Transverse colon (tissue), 4 donors: ENCODE results near the gene EWSR1. TPM values are rescaled to one million over a fixed set of nuclear protein-coding genes. Genes with fewer than 3 reads are reported as not detected.

Experiments used
- DNase-seq: peaks from one replicate; pipeline ENCODE4 v3.0.0-alpha.2; 2019
- H3K27ac ChIP-seq, 4 donors: fragments of 200-600 bp; sonication (generic); 2 replicates each; pipeline ENCODE4 v1.5.1; 2016 to 2018; ENCODE audit warnings: inconsistent platforms in 4 of 4
- H3K27me3 ChIP-seq: fragments of 200-600 bp; sonication (generic); 2 replicates; pipeline ENCODE4 v1.5.1; 2017; ENCODE audit warnings: inconsistent platforms
- H3K36me3 ChIP-seq, 4 donors: fragments of 200-600 bp; sonication (generic); 2 replicates each; pipeline ENCODE4 v1.5.1; 2017 to 2019; ENCODE audit warnings: inconsistent platforms in 4 of 4
- H3K4me1 ChIP-seq, 4 donors: fragments of 200-600 bp; sonication (generic); 2 replicates each; pipeline ENCODE4 v1.5.1; 2017 to 2020; ENCODE audit warnings: inconsistent platforms in 4 of 4
- H3K4me3 ChIP-seq, 4 donors: fragments of 200-600 bp; sonication (generic); 1 replicate in 1 of 4; 2 replicates in 3 of 4; pipeline versions ENCODE4 v1.5.1 to v1.6.1; 2017 to 2019; ENCODE audit warnings: inconsistent platforms in 4 of 4
- H3K9me3 ChIP-seq, 2 donors: fragments of 200-600 bp; sonication (generic); 2 replicates each; pipeline ENCODE4 v1.5.1; 2017 to 2019; ENCODE audit warnings: inconsistent platforms in 2 of 2
- CTCF ChIP-seq, 5 experiments: fragments of 200-600 bp in 3 of 5; fragments of 450-650 bp in 2 of 5; sonication (generic) in 3 of 5; IDR thresholded peaks; 1 replicate in 2 of 5; 2 replicates in 3 of 5; pipeline ENCODE4 v1.5.1; 2016 to 2017; ENCODE audit warnings: antibody characterized with exemption in 5 of 5, inconsistent platforms in 3 of 5, mild to moderate bottlenecking in 2 of 5, moderate library complexity in 1 of 5
- EP300 ChIP-seq: sonication (generic); formaldehyde crosslinking; IDR thresholded peaks from one replicate; pipeline ENCODE4 v1.6.1; 2017; ENCODE audit warnings: antibody characterized with exemption, low read depth
- POLR2A ChIP-seq: fragments of 450-650 bp; IDR thresholded peaks from one replicate; pipeline ENCODE4 v1.6.1; 2016; ENCODE audit warnings: antibody characterized with exemption, mild to moderate bottlenecking, moderate library complexity
- POLR2AphosphoS5 ChIP-seq, 3 donors: sonication (generic); formaldehyde crosslinking; IDR thresholded peaks; one replicate each; pipeline ENCODE4 v1.6.1; 2016; ENCODE audit warnings: antibody characterized with exemption in 3 of 3
- WGBS, 2 donors: methylation state at CpG; one replicate each; pipeline ENCODE4 v1.1.5; 2018; ENCODE audit warnings: low coverage in 1 of 2; 5-methylcytosine and 5-hydroxymethylcytosine counted together
- in situ Hi-C, 4 donors: fragments of 200-750 bp; cut with MboI; loops; one replicate each; pipeline versions ENCODE4 v1.15.0 to v1.15.1; 2017; ENCODE audit warnings: low sequenced_read_pairs in 3 of 4, low pct_ligation_motif_present in 1 of 4, low pct_unique_long_range_greater_than_20kb in 1 of 4
- intact Hi-C: fragments of 100-400 bp; cut with DNase I; formaldehyde crosslinking; loops from one replicate; pipeline ENCODE4 v1.15.1; 2023; ENCODE audit warnings: low total_unique reads
- total RNA-seq, 4 donors: library from RNA; depleted of rRNA; stranded (reverse); fragments of >200 nt; gene quantifications; one replicate each; pipeline ENCODE4 v1.1.0, GENCODE V29; 2016

Gene EWSR1
- total RNA-seq, 4 donors from 2014 or later = 196 to 318 (median 205) TPM

GRCh38 chr22:29328055-29328454, 60.0 kb downstream of the EWSR1 start:
- 92% methylated on average over 5 of the region's 5 CpGs; no CpG with 5 or more reads in 1 of the 2 donors for WGBS, 2 donors
- intact Hi-C loops = no loop called here
- Histone ChIP-seq H3K27me3 (no peaks in the 10 kb centered on the region), H3K4me1 (no peaks in the 10 kb centered on the region), H3K27ac (no peak overlapping the region), H3K9me3 (no peaks in the 10 kb centered on the region), H3K4me3 (no peak overlapping the region), H3K36me3 (peaks cover 0 to 12% (median 4%) of the 10 kb centered on the region in 4 donors)
- in situ Hi-C loops = no loop called here
- no peak for TF ChIP-seq CTCF (IDR thresholded peaks at IDR 0.05)
- no peak for DNase-seq

GRCh38 chr22:29328566-29329500, 60.8 kb downstream of the EWSR1 start:
- Histone ChIP-seq H3K4me3 (no peak overlapping the region), H3K27me3 (no peaks in the 10 kb centered on the region), H3K27ac (no peak overlapping the region), H3K9me3 (no peaks in the 10 kb centered on the region), H3K4me1 (no peaks in the 10 kb centered on the region), H3K36me3 (peaks cover 0 to 12% (median 4%) of the 10 kb centered on the region in 4 donors)
- no peak for DNase-seq
- TF ChIP-seq POLR2AphosphoS5 (IDR thresholded peaks at IDR 0.05) = no peak
- no peak for TF ChIP-seq POLR2A
- no peak for TF ChIP-seq EP300
- TF ChIP-seq CTCF (IDR thresholded peaks at IDR 0.05) = no peak
- intact Hi-C loops = no loop called here
- in situ Hi-C loops = no loop called here
- WGBS, 2 donors = 92% methylated on average over 30 of the region's 34 CpGs; no CpG with 5 or more reads in 1 of the 2 donors

GRCh38 chr22:29329581-29329980, 61.5 kb downstream of the EWSR1 start:
- in situ Hi-C loops (no loop called here), intact Hi-C loops (no loop called here)
- no peak for DNase-seq
- TF ChIP-seq EP300 (no peak), CTCF (IDR thresholded peaks at IDR 0.05) (no peak), POLR2AphosphoS5 (IDR thresholded peaks at IDR 0.05) (no peak), POLR2A (no peak)
- Histone ChIP-seq H3K36me3 (peaks cover 0 to 12% (median 4%) of the 10 kb centered on the region in 4 donors), H3K4me3 (no peak overlapping the region), H3K27me3 (no peaks in the 10 kb centered on the region), H3K4me1 (no peaks in the 10 kb centered on the region), H3K9me3 (no peaks in the 10 kb centered on the region), H3K27ac (no peak overlapping the region)
- WGBS, 2 donors = 89% methylated on average over 11 of the region's 11 CpGs; no CpG with 5 or more reads in 1 of the 2 donors

GRCh38 chr22:29330291-29330690, 62.2 kb downstream of the EWSR1 start:
- no peak overlapping the region for H3K4me3 ChIP-seq
- intact Hi-C loops (no loop called here), in situ Hi-C loops (no loop called here)
- no peaks in the 10 kb centered on the region for H3K4me1 ChIP-seq
- no peaks in the 10 kb centered on the region for H3K9me3 ChIP-seq
- no peak for DNase-seq
- H3K36me3 ChIP-seq = peaks cover 0 to 12% (median 6%) of the 10 kb centered on the region in 4 donors
- WGBS, 2 donors = 94% methylated on average over 17 of the region's 19 CpGs; no CpG with 5 or more reads in 1 of the 2 donors
- no peaks in the 10 kb centered on the region for H3K27me3 ChIP-seq
- H3K27ac ChIP-seq = no peak overlapping the region
- TF ChIP-seq POLR2AphosphoS5 (IDR thresholded peaks at IDR 0.05) (no peak), CTCF (IDR thresholded peaks at IDR 0.05) (no peak), EP300 (no peak), POLR2A (no peak)
